Panc1 (cell line): ENCODE results near the gene SLC4A1.

Experiments used
- POLR2AphosphoS5 ChIP-seq: IDR thresholded peaks from 2 replicates; pipeline ENCODE4 v1.6.1; 2012; ENCODE audit warnings: mild to moderate bottlenecking, low read depth, low read length, moderate library complexity
- SIN3A ChIP-seq: IDR thresholded peaks from 2 replicates; pipeline ENCODE4 v1.6.1; 2012; ENCODE audit warnings: low read depth, mild to moderate bottlenecking, low read length, moderate library complexity, borderline replicate concordance; ENCODE audit not compliant: insufficient read depth
- TF ChIP-seq, protein P1 (sequence below): fragments of 450-650 bp; IDR thresholded peaks from 2 replicates; pipeline ENCODE4 v1.5.1; 2017; ENCODE audit warnings: mild to moderate bottlenecking
- TF ChIP-seq, protein P2 (sequence below), 2 experiments: IDR thresholded peaks; 2 replicates each; pipeline ENCODE4 v1.6.1; 2011 to 2012; ENCODE audit warnings: low read depth in 2 of 2, control low read depth in 1 of 2, low read length in 1 of 2, mild to moderate bottlenecking in 1 of 2, moderate library complexity in 1 of 2; ENCODE audit not compliant: insufficient read depth in 1 of 2

DNA sequence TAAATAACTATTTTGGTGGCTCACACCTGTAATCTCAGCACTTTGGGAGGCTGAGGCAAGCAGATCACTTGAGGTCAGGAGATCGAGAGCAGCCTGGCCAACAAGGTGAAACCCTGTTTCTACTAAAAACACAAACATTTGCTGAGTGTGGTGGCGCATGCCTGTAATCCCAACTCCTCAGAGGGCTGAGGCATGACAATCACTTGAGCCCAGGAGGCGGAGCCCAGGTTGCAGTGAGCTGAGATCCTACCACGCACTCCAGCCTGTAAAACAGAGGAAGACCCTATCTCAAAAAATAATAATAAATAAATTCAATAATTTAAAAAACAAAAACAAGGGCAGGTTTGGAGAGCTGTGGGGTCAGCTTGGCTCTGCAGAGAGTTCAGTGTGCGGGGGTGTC is 5.7 kb upstream of the SLC4A1 start:
- TF ChIP-seq, protein P1, sequence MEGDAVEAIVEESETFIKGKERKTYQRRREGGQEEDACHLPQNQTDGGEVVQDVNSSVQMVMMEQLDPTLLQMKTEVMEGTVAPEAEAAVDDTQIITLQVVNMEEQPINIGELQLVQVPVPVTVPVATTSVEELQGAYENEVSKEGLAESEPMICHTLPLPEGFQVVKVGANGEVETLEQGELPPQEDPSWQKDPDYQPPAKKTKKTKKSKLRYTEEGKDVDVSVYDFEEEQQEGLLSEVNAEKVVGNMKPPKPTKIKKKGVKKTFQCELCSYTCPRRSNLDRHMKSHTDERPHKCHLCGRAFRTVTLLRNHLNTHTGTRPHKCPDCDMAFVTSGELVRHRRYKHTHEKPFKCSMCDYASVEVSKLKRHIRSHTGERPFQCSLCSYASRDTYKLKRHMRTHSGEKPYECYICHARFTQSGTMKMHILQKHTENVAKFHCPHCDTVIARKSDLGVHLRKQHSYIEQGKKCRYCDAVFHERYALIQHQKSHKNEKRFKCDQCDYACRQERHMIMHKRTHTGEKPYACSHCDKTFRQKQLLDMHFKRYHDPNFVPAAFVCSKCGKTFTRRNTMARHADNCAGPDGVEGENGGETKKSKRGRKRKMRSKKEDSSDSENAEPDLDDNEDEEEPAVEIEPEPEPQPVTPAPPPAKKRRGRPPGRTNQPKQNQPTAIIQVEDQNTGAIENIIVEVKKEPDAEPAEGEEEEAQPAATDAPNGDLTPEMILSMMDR = no peak
- TF ChIP-seq POLR2AphosphoS5 = no peak
- no peak for TF ChIP-seq SIN3A
- TF ChIP-seq, protein P2, sequence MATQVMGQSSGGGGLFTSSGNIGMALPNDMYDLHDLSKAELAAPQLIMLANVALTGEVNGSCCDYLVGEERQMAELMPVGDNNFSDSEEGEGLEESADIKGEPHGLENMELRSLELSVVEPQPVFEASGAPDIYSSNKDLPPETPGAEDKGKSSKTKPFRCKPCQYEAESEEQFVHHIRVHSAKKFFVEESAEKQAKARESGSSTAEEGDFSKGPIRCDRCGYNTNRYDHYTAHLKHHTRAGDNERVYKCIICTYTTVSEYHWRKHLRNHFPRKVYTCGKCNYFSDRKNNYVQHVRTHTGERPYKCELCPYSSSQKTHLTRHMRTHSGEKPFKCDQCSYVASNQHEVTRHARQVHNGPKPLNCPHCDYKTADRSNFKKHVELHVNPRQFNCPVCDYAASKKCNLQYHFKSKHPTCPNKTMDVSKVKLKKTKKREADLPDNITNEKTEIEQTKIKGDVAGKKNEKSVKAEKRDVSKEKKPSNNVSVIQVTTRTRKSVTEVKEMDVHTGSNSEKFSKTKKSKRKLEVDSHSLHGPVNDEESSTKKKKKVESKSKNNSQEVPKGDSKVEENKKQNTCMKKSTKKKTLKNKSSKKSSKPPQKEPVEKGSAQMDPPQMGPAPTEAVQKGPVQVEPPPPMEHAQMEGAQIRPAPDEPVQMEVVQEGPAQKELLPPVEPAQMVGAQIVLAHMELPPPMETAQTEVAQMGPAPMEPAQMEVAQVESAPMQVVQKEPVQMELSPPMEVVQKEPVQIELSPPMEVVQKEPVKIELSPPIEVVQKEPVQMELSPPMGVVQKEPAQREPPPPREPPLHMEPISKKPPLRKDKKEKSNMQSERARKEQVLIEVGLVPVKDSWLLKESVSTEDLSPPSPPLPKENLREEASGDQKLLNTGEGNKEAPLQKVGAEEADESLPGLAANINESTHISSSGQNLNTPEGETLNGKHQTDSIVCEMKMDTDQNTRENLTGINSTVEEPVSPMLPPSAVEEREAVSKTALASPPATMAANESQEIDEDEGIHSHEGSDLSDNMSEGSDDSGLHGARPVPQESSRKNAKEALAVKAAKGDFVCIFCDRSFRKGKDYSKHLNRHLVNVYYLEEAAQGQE (IDR thresholded peaks at IDR 0.05; ENCODE audit: insufficient read depth in 1 of 2, low read depth in 2 of 2, low read length in 1 of 2) = no peak
